HFFc6 (cell line): ENCODE results near the gene PPM1B. TPM values are rescaled to one million over a fixed set of nuclear protein-coding genes. Genes with fewer than 3 reads are reported as not detected.
A peak's percentile ranks its signal among the peaks of the same experiment; 100 is the strongest.

Experiments
- DNase-seq: peaks from one replicate; pipeline ENCODE4 v3.0.0-alpha.2; 2018
- H3K27ac Mint-ChIP-seq: 2 replicates; pipeline ENCODE4 v1.8.0; 2020; ENCODE audit warnings: mild to moderate bottlenecking, mixed read lengths
- H3K27me3 Mint-ChIP-seq: 2 replicates; pipeline ENCODE4 v1.8.0; 2021; ENCODE audit warnings: mild to moderate bottlenecking, moderate library complexity, mixed read lengths; ENCODE audit not compliant: insufficient read depth
- H3K36me3 Mint-ChIP-seq: 2 replicates; pipeline ENCODE4 v1.8.0; 2021; ENCODE audit warnings: low read depth, mixed read lengths
- H3K4me1 Mint-ChIP-seq: 2 replicates; pipeline ENCODE4 v1.8.0; 2020; ENCODE audit warnings: low read depth, mixed read lengths
- H3K4me3 Mint-ChIP-seq: 2 replicates; pipeline ENCODE4 v1.8.0; 2020; ENCODE audit warnings: mild to moderate bottlenecking, moderate library complexity, mixed read lengths
- H3K9me3 Mint-ChIP-seq: 2 replicates; pipeline ENCODE4 v1.8.0; 2020; ENCODE audit warnings: mild to moderate bottlenecking, mixed read lengths
- total RNA-seq, 6 experiments: library from RNA; stranded (reverse); fragmentation: NEBNext Ultra II Directional; extraction: Animal tissue kit (Norgen Biotek cat#: 25700); gene quantifications; 2 replicates in 1 of 6; 3 replicates in 5 of 6; pipeline ENCODE4 v1.2.3, GENCODE V29; 2021
- TF ChIP-seq, protein P1 (sequence below): fragments of 200-600 bp; sonication (generic); IDR thresholded peaks from 2 replicates; pipeline ENCODE4 v1.5.0; 2021; ENCODE audit warnings: antibody characterized with exemption, mild to moderate bottlenecking

Gene PPM1B
- total RNA-seq, 6 experiments from 2014 or later: 22.8 to 31.6 (median 27.1) TPM

- peak overlapping the region; percentile 89 for H3K27ac Mint-ChIP-seq
- H3K9me3 Mint-ChIP-seq: no peaks in the 10 kb centered on the region
- H3K4me1 Mint-ChIP-seq: peaks cover 53% of the 10 kb centered on the region
- TF ChIP-seq, protein P1, sequence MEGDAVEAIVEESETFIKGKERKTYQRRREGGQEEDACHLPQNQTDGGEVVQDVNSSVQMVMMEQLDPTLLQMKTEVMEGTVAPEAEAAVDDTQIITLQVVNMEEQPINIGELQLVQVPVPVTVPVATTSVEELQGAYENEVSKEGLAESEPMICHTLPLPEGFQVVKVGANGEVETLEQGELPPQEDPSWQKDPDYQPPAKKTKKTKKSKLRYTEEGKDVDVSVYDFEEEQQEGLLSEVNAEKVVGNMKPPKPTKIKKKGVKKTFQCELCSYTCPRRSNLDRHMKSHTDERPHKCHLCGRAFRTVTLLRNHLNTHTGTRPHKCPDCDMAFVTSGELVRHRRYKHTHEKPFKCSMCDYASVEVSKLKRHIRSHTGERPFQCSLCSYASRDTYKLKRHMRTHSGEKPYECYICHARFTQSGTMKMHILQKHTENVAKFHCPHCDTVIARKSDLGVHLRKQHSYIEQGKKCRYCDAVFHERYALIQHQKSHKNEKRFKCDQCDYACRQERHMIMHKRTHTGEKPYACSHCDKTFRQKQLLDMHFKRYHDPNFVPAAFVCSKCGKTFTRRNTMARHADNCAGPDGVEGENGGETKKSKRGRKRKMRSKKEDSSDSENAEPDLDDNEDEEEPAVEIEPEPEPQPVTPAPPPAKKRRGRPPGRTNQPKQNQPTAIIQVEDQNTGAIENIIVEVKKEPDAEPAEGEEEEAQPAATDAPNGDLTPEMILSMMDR: no peak
- no peaks in the 10 kb centered on the region; the same call in 1 of the 2 replicates for H3K27me3 Mint-ChIP-seq
- DNase-seq: peak; percentile 40
- no peaks in the 10 kb centered on the region for H3K36me3 Mint-ChIP-seq
- peak overlapping the region; percentile 65 for H3K4me3 Mint-ChIP-seq
Measured at GRCh38 chr2:44135771-44136170, 32.9 kb upstream of the PPM1B start.

DNA sequence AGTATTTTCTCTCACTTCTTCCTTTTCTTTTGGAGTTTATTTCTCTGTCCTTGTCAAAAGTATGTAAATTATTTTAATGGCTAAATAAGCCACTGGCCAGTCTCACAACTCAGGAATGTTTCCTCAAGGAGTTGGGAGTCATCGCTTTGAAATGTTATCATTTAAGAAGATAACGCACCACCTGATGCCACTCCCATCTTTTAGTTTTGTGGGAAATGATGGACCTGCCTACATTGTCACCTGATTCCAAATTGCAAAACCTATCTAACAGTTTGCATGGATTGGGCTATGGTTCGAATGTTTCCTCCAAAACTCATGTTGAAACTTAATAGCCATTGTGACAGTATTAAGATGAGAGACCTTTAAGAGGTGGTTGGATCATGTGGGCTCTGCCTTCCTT is 32.4 kb upstream of the PPM1B start:
- H3K36me3 Mint-ChIP-seq: no peaks in the 10 kb centered on the region
- H3K9me3 Mint-ChIP-seq: no peaks in the 10 kb centered on the region
- no peaks in the 10 kb centered on the region; the same call in 1 of the 2 replicates for H3K27me3 Mint-ChIP-seq
- peak; percentile 64 for DNase-seq
- TF ChIP-seq, protein P1: no peak
- peak overlapping the region; percentile 65 for H3K4me3 Mint-ChIP-seq
- peak overlapping the region; percentile 89 for H3K27ac Mint-ChIP-seq
- H3K4me1 Mint-ChIP-seq: peaks cover 48% of the 10 kb centered on the region

DNA sequence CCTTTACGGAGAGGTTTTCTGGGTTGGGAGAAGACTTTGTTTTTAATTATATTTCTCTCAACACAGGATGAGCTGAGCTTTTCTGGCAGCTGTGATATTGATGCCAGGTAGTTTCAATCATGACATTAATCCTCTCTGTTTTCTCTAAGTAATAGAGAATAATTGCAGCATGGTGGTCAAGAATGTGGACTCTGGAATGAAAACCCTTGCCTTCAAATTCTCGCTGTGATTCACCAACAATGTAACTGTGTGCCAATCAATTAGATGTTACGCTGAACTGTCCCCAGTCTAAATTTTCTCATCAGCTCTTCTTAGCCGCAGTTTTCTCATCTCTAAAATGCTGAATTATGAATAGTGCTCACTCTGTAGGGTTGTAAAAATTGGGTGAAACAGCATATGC is 31.6 kb upstream of the PPM1B start:
- Mint-ChIP-seq H3K27ac (no peak overlapping the region), H3K9me3 (no peaks in the 10 kb centered on the region), H3K27me3 (no peaks in the 10 kb centered on the region; the same call in 1 of the 2 replicates), H3K4me1 (peaks cover 43% of the 10 kb centered on the region), H3K36me3 (no peaks in the 10 kb centered on the region), H3K4me3 (no peak overlapping the region)
- TF ChIP-seq, protein P1: no peak
- DNase-seq: no peak

GRCh38 chr2:44137872-44138551 is 30.7 kb upstream of the PPM1B start:
- Mint-ChIP-seq H3K9me3 (no peaks in the 10 kb centered on the region), H3K36me3 (no peaks in the 10 kb centered on the region), H3K27me3 (peaks cover 4% of the 10 kb centered on the region), H3K27ac (no peak overlapping the region), H3K4me3 (no peak overlapping the region), H3K4me1 (peaks cover 43% of the 10 kb centered on the region)
- TF ChIP-seq, protein P1: no peak
- DNase-seq: no peak

GRCh38 chr2:44139741-44140140 is 28.9 kb upstream of the PPM1B start:
- Mint-ChIP-seq H3K9me3 (no peaks in the 10 kb centered on the region), H3K36me3 (no peaks in the 10 kb centered on the region), H3K27ac (no peak overlapping the region), H3K4me1 (peaks cover 41% of the 10 kb centered on the region), H3K27me3 (peaks cover 8% of the 10 kb centered on the region), H3K4me3 (no peak overlapping the region)
- TF ChIP-seq, protein P1: no peak
- DNase-seq: no peak
